IPS-18c (cell line): ENCODE measurements around the gene SRA1.
A peak's percentile ranks its signal among the peaks of the same experiment; 100 is the strongest.

Experiments used
- H3K4me3 ChIP-seq: 2 replicates; pipeline ENCODE4 v1.7.0; 2013; ENCODE audit warnings: low read depth, mild to moderate bottlenecking, low read length, moderate library complexity; ENCODE audit not compliant: insufficient read depth
- H3K9me3 ChIP-seq: one replicate; pipeline ENCODE4 v1.6.1; 2013; ENCODE audit warnings: mild to moderate bottlenecking, low read length, moderate library complexity; ENCODE audit not compliant: control insufficient read depth, insufficient read depth

Gene SRA1

DNA sequence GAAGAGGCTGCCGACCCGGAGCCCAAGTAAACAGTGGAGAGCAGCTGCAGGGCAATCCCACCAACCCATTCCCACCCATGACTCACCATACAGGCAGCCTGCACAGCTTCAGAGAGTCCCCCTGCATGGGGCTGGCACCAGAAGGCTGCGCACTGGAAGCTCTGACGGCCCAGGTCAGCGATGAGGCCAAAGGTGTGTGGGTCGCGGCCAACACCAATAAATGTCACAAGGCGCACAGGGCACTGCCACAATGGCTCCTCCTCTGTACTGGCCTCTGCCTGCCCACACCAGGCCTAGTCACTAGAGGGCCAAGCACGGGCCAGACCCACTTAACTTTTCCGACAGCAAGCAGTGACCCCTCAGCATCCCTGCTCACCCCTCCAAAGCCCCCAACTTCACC lies 3.0 kb upstream of the SRA1 start:
- Histone ChIP-seq H3K4me3 (no peak overlapping the region), H3K9me3 (no peaks in the 10 kb centered on the region)

DNA sequence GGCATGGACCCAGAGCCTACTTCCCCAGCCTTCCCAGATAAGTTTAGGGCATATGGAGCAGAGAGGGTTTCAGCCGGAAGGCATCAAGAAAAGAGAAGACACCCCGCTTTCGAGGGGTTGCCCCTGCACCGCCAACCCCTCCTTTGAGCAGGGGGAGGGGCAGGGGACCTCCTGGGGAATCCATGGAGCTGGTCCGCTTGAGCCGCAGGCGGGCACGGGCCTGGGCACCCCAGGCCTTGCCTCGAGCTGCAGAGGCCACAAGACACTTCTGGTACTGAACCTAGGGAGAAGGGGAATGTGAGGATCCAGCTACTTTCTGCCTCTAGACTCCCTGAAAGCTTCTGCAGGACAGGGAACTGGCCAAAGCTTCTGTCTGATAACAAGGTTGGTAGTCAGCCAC lies 1.3 kb upstream of the SRA1 start:
- Histone ChIP-seq H3K9me3 (no peaks in the 10 kb centered on the region), H3K4me3 (no peak overlapping the region)

DNA sequence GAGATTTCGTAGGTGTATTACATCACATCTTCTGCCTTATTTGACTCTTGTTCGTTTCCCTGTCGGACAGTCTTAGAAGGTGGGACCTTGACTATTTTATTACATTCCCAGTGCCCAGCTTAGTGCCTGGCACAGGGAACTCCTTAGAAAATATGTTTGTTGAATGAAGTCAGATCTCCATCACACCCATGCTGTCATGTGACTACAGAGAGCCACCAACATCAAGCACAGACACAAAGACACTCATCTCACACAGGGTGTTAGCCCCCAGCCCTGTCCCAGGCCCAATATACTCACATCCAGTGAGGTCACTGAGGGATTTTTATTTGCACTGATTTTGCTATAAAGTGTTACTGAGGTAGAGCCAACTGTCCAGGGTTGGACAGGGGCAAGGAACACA lies 692 bp upstream of the SRA1 start:
- H3K9me3 ChIP-seq: no peaks in the 10 kb centered on the region
- peak overlapping the region; percentile 95 for H3K4me3 ChIP-seq

DNA sequence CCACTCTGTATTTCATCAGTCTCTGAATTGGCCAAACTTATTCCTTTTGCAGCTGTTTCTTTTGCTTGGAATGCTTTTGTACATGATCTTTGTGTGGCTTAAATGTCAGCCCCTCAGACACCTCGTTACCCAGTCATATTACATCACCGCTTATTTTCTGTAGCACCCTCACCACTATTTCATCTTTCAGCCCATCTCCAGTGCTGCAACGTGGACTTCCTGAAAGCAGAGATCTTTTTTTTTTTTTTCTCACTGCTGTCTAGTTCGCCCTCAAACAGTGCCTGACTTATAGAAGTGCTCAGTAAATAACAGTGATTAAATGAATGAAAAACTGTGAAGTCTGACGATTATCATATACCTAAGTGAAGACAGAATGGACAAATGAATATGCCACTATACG lies 835 bp downstream of the SRA1 start:
- H3K9me3 ChIP-seq: peaks cover 2% of the 10 kb centered on the region
- H3K4me3 ChIP-seq: peak overlapping the region; percentile 95

DNA sequence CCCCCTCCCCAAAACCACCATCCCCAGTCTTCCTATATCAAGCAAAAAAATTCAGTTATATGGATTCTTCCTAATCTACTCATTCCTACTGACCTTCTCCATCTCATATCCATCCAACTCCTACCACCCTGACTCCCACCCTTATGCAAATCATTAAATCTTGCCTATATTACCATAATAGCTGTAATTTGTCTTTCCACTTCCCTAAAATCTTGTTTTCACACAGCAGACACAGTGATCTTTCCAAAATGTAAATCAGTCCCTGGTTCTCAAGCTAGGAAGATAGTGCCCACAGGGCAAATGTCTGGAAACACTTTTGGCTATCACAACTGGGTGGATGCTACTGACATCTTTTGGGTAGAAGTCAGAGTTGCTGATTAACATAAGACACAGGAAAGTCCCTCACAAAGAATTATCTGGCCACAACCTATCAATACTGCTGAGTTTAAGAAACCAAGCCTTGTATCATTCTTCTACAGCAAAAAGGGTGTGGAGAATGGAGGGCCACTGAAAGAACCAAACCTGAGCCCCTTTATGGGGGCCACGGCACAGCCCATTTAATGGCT lies 1.4 kb downstream of the SRA1 start:
- peak overlapping the region; percentile 95; the same call in 1 of the 2 replicates for H3K4me3 ChIP-seq
- H3K9me3 ChIP-seq: peaks cover 2% of the 10 kb centered on the region

DNA sequence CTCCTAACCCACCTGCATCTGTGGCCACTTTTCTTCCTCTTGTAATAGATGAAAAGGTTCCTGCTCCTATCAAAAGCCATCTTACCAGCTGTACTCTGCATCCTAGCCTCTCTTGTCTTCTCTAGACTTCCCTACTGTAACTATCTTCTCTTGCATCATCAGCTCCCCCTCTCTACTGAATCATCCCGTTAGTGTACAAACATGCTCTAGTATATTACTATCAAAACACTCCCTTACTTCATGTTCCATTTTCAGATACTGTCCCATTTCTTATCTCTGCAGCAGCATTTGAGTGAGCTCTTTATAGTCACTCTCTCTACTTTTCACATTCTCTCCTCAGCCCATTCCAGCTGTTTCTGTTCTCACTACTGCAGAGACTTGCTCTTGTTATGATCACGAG lies 2.8 kb downstream of the SRA1 start:
- Histone ChIP-seq H3K9me3 (peaks cover 2% of the 10 kb centered on the region), H3K4me3 (no peak overlapping the region)

DNA sequence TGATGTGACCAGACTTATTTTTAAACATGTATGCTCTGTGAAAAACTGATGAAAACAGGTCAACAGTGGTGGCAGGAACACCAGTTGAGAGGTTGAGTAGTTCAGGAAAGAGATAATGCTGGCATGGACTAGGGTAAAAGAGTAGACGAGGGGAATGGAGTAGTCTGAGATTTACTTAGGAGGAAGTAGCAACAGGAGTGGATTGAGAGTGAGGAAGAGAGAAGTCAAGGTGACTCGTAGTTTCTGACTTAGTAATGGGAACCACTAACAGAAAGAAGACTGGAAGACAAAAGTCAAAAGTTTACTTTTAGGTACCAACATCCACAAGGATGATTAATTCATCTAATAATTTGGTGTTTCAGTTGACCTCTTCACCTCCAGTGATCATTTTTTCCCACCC lies 3.6 kb downstream of the SRA1 start:
- Histone ChIP-seq H3K4me3 (no peak overlapping the region), H3K9me3 (peaks cover 2% of the 10 kb centered on the region)

DNA sequence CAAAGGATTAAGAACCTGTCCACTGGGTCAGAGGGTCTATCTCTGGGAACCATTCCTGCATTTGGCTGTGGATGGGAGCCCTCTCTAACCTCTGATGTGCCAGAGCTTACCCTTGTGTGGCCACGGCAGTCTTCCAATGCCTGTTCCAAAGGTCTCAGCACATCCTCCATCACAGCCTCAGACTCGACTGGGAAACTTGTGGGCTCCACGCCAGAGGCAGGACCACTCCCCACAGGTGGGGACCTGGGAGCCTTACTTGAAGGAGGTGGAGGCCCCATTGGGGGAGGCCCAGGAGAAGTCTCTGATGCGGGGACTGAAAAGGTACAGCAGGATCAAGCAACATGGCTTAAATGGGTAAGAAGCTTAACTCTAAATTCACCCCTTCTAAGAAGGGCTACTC lies 5.4 kb downstream of the SRA1 start:
- Histone ChIP-seq H3K4me3 (no peak overlapping the region), H3K9me3 (peaks cover 2% of the 10 kb centered on the region)

DNA sequence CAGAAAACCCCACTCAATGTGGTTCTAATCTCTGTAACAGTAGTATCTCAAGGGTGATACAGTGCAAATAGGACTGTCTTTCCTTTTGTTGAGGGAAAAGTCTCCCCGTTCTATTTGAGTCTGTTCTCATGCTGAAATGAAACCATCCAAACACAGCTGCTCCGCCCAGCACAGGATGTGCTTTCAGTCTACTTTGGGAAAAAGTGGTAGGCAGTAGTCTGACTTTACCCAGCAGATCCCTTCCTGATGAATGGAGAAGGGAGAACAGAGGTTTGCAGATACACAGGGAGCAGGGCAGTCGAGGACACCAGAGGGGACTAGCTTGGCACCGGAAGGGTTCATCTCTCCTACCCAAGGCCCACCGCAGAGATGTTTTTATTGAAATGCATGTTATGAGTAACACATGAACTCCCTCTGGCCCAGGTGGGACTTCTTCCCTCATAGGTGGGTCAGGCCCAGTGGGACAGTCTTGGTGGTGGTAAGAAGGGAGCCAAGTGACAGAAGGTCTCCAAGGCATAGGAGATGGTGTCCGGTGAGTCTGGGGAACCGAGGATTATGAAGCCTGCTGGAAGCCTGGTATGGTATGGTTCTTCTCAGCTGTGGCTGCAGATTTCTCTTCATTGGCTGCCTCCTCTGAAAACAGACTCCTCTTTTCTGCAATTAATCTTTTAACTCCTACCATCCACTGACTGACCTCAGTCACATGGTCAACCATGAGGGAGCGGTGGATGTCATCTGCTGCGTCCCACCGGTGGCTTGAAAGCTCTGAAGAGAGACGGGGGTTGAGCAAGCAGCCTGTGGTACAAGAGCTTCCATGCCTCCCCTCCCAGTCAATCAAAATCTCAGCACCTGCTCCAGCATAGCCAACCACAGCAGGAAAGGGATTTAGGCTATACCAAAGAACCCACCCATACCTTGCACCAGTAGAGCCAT lies 6.9 kb downstream of the SRA1 start:
- Histone ChIP-seq H3K9me3 (peaks cover 2% of the 10 kb centered on the region), H3K4me3 (no peak overlapping the region)

DNA sequence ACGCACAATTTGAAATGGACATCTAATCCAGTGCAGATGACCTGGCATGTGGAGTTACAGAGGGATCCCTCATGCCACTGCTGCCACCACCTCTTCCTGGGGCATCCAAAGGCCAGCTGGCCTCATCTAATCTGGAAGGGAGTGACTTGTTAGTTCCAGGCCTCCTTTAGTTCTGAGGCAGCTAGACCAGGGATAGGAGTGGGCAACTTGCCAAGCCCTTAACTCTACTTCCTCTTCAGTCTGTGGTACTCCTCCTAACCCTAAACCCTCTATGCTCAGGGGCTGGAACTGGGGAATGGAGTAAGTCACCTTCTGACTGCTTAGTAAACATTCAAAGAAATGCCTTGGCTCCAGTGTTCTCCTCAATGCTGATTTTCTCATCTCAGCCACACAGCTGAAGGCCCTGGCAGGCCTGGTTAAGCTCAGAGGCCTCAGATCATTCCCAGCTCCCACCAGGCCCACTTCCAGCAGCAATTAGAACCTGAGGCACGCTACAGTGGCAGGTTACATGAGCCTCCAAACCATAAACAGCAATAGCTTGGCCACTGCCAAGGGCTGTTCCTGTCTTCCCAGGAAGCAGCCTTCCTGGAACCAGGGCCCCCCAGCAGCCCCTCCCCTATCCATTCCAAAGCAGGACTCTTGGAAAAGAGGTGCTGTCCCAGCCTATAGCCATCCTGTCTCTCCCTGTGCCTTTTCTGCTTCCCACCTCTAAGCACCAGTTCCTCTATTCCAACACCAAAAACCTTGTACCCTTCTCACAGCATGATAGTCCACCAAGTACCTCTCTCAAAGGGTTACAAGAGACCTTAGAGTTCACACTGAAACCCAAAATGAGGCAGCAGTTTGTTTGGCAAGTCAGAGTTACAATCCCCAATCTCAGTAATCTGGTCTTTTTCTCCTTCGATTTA lies 7.8 kb downstream of the SRA1 start:
- no peak overlapping the region for H3K4me3 ChIP-seq
- peaks cover 2% of the 10 kb centered on the region for H3K9me3 ChIP-seq

DNA sequence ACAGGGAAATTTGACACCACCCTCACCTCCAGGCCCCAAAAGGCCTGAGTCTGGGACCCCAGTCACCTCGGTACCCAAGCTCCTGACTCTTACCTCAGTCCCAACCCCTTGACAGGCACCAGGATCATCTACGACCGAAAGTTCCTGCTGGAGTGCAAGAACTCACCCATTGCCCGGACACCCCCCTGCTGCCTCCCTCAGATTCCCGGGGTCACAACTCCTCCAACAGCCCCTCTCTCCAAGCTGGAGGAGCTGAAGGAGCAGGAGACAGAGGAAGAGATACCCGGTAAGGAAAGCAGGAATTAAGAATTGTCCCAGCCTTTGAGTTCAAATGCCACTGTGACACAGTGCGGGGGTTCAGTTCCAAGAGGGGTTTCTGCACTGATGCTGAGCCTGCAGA lies 8.5 kb downstream of the SRA1 start:
- peaks cover 2% of the 10 kb centered on the region for H3K9me3 ChIP-seq
- peak overlapping the region; percentile 22; the same call in 1 of the 2 replicates for H3K4me3 ChIP-seq

DNA sequence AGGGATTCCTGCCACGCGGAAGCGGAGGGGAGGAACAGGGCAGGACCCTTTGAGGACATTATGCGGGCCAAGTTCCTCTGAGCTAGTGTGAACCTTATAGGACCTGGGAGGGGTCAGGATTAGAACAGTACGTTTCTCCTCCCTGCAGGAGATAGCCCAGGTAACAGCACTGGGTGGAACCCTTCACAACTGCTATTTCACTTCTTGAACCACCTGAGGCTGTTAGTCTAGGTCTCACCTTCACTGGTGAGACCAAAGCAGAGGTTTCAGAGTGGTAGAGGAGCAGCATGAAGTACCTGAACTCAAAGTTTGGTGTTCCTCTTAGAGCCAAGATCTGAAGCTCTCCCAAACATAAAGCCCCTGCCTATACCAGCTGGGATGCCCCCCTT lies 9.0 kb downstream of the SRA1 start:
- Histone ChIP-seq H3K4me3 (peak overlapping the region; percentile 71), H3K9me3 (peaks cover 2% of the 10 kb centered on the region)

DNA sequence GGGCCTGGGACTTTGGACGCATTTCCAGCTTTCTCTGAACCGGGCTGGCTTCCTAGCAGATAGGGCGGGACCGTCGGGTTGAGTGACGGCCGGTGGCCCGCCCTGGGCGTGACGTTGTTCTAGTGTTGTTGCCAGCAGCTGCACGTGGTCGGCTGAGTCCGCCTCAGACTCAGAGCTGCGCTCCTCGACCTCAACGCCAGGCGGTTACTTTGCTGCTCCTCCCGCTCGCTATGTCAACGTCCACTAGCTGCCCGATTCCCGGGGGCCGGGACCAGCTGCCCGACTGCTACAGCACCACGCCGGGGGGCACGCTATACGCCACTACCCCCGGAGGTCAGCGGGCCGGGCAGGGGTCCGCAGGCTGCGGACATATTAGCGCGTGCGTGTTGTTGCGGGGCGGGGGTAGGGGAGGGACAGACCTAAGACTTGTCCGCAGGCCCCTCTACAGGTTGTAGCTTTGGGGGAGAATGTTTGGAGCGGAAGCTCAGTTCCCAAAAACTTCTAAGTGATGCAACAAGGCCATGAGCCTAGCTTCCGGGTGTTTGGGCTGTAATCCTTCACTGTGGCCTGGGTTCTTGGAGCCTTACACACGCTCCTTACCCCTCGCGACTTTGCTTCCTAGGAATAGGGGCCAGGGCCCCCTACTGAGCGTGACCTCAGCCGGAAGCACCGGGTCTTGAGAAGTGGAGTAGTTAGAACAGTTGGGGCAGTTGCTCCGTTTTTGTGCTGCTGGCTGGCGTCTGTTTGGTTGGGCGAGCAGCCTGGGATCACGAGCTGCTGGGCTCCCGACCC lies 9.6 kb downstream of the SRA1 start, which contains the start of gene EIF4EBP3:
EIF4EBP3 (plus strand) TSS at position 155 of the 792 bp plus-strand sequence; CDS start at position 231, 76 bp downstream.
- H3K4me3 ChIP-seq: peak within 1 kb of the TSS; percentile 71
- H3K9me3 ChIP-seq: peaks cover 2% of the 10 kb centered on the region

DNA sequence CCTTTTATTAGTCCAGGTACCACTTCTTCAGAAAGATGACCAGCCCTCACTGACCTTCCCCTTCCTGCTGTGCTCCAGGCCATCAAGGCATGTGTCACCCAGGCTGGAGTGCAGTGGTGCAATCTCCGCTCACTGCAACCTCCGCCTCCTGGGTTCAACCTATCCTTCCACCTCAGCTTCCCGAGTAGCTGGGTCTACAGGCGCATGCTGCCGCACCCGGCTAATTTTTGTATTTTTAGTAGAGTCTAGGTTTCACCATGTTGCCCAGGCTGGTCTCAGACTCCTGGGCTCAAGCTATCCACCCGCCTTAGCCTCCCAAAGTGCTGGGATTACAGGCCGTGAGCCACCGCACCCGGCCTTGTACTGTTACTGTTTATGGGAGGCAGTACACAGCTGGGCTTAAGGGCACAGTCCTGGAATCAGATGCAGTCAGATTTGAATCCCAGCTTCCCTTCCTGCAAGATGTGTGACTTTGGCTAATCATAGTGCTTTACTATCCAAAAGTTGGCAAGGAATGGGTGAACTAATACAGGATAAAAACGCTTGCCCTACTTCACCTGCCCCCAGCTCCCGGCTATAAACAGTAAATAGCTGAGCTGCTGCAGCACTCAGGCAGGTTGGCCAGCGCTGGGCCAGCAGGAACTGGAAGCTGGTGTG lies 10.3 kb downstream of the SRA1 start:
- H3K9me3 ChIP-seq: no peaks in the 10 kb centered on the region

DNA sequence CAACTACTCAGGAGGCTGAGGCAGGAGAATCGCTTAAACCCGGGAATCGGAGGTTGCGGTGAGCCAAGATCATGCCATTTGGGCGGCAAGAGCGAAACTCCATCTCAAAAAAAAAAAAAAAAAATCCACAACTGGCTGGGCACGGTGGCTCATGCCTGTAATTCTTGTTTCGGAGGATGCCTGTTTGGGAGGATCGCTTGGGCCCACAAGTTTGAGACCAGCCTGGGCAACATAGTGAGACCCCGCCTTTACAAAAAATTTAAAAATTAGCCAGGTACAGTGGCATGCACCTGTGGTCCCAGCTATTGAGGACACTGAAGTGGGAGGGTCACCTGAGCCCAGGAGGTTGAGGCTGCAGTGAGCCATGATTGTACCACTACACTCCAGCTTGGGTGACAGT lies 11.7 kb downstream of the SRA1 start:
- Histone ChIP-seq H3K4me3 (no peak overlapping the region), H3K9me3 (no peaks in the 10 kb centered on the region)

More for the DNA sequence above, 10.3 kb downstream of the SRA1 start:
- peak overlapping the region; percentile 36; the same call in 1 of the 2 replicates for H3K4me3 ChIP-seq

DNA sequence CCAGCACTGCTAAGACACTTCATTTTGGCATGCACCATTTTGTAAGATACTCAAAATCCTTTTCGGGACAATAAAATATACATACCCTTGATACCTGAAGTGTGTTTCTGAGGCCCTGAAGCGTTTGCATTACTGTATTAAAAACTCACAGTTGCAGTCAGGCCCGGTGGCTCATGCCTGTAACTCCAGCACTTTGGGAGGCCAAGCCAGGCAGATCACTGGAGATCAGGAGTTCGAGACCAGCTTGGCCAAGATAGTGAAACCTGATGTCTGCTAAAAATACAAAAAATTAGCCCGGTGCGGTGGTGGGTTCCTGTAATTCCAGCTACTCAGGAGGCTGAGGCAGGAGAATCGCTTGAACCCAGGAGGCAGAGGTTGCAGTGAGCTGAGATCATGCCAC lies 12.3 kb downstream of the SRA1 start:
- H3K9me3 ChIP-seq: no peaks in the 10 kb centered on the region
- no peak overlapping the region for H3K4me3 ChIP-seq
